Effector CD4-positive, alpha-beta T cell (primary cell): ENCODE measurements around the gene C11orf91.
"Not testable (repeated sequence)": the region's sequence is repeated elsewhere in the genome, so short reads cannot be mapped to it uniquely, and the experiment has no call there.

Experiments used
- DNase-seq: peaks from one replicate; pipeline ENCODE4 v3.0.0-alpha.2; 2020

The C11orf91 gene

DNA sequence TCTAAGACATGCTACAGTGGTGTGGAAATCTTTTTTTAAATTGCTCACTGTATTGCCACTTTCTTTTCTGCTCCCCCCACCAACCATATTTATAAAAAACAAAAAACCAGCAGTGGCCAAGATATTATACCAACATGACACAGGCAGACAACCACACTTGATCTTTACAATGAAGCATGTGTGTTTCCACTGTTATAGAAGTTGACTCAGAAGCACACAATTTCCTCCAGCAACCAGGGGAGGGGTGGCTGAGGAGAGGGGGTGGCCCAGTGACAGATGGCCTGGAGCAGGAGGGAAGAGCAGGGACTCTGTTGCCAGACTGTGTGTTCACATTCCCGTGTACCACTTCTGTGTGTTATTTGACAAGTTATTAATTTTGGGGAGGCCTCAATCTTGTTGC, 20.8 kb upstream of the C11orf91 start:
- no peak for DNase-seq

DNA sequence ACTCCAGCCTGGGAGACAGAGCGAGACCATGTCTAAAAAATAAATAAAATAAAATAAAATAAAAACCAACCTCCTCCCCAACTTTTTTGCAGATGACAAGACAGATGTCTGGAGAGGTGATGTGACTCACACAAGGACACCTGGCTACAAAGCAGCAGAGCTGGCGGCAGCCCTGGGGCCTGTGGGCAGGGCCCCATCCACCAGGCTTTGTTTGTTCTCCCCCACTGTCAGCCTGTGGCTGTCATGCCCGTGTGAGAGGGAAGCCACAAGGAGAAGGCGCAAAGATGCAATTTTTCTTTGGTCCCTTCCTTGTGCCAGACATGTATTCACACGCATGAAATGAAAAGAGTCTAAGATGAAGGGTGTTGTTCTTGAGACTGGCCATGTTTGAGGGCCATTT, 19.0 kb upstream of the C11orf91 start:
- no peak for DNase-seq

GRCh38 chr11:33718440-33718839, 17.8 kb upstream of the C11orf91 start:
- DNase-seq, result no peak

GRCh38 chr11:33716243-33716642, 15.6 kb upstream of the C11orf91 start:
- no peak for DNase-seq

- DNase-seq, result no peak
Observed at GRCh38 chr11:33713856-33714398, 13.3 kb upstream of the C11orf91 start.

GRCh38 chr11:33713151-33713855, 12.7 kb upstream of the C11orf91 start:
- DNase-seq, result no peak

- no peak for DNase-seq
Observed at GRCh38 chr11:33712436-33712835, 11.8 kb upstream of the C11orf91 start.

GRCh38 chr11:33709466-33709865, 8.8 kb upstream of the C11orf91 start:
- no peak for DNase-seq

GRCh38 chr11:33708985-33709384, 8.4 kb upstream of the C11orf91 start:
- DNase-seq, result no peak

DNA sequence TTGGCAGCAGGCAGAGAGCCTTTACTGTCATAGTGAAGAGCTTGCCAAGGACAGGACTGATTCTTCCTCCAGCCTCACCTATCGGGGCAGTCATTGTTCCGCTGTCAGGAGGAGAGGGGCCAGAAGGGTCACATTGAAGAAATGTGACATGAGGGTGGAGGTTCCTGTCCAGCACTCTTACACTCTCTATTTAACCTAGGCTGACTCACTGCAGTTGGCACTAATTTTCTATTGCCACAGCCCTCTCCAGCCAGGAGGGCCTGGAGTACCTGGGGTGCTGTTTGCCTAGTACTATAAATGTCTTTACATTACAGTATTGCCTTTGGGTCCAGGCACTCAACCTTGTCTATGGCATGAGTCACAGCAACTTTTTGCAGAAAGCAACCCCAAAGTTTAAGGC, 7.2 kb upstream of the C11orf91 start:
- DNase-seq, result not testable (repeated sequence)

DNA sequence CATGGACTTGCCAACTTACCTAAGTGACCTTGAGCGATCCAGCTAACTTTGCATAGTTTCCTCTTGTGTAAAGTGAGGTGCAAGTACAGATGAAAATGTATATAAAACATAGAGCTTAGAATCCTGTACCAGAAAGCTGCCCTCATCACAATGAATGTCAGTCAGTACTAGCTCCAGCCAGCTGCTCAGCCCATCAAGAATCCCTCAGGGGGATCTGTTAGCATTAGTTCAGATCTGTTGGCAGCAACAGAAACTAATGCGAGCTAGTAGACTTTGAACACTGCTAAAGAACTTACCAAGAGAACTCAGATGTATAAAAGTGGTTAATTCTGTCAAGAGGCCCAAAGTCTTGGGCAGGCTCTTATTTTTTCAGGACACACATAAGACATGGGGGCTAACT, 6.3 kb upstream of the C11orf91 start:
- DNase-seq, result no peak

- DNase-seq, result no peak
Observed at GRCh38 chr11:33706546-33706945, 5.9 kb upstream of the C11orf91 start.

GRCh38 chr11:33704240-33705002, 3.8 kb upstream of the C11orf91 start:
- DNase-seq, result no peak

DNA sequence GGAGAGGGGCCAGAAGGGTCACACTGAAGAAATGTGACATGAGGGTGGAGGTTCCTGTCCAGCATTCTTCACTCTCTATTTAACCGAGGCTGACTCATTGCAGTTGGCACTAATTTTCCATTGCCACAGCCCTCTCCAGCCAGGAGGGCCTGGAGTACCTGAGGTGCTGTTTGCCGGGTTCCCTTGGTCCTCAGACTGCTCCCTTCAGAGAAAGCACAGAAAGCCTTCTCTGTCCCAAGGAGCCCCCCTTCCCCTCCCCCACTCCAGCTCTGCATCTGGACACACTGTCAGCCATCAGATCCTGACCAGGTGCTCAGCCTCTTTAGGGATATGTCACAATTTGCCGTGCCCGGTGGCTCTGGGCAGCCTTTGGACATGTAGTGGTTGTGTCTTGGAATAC, 3.2 kb upstream of the C11orf91 start:
- DNase-seq, result no peak

GRCh38 chr11:33703234-33703633, 2.6 kb upstream of the C11orf91 start:
- DNase-seq, result no peak

- no peak for DNase-seq
Observed at GRCh38 chr11:33701302-33702230, 940 bp upstream of the C11orf91 start.

- no peak for DNase-seq
Observed at GRCh38 chr11:33700063-33700501, 544 bp downstream of the C11orf91 start.

GRCh38 chr11:33699515-33700062, 1.0 kb downstream of the C11orf91 start:
- DNase-seq, result no peak

- DNase-seq, result no peak
Observed at GRCh38 chr11:33698921-33699320, 1.7 kb downstream of the C11orf91 start.

DNA sequence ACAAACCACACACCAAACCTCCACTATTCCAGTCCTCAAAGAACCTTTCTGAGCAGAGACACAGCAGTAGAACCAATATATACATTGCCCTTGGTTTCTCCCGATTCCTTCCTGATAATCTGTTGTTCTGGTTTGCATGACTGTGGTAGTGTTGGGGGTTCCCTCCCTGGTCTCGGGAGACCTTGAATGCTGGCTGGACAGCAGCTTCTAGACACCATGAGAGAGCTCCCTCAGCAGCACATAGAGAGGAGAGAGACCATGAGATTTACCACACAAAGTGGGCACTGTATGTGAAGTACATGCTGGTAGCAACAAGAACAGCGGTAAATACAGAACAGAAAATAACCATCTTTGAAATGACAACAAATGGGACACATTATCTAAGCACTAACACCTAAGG, 2.6 kb downstream of the C11orf91 start:
- no peak for DNase-seq

- no peak for DNase-seq
Observed at GRCh38 chr11:33696931-33697638, 3.5 kb downstream of the C11orf91 start.

DNA sequence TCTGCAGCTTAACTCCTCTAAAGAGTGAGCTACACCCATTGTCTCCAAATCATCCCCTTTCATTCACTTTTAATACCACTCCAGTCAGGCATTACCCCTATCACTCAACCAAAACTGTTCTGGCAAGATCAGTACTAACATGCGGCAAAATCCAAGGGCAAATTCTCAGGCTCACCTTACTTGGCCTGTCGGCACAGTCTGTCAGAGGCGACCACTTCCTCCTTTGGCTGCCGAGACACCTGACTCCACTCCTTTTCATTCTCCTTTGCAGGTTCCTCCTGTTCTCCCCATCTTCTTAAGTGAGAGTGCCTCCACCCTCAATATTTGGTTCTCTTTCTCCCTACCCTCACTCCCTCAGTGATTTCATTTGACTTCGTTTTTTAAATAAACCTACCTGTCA, 4.2 kb downstream of the C11orf91 start:
- DNase-seq, result no peak
